ENCODE measurements around the gene DDRGK1.
A peak's percentile ranks its signal among the peaks of the same experiment; 100 is the strongest.

Gene DDRGK1

DNA sequence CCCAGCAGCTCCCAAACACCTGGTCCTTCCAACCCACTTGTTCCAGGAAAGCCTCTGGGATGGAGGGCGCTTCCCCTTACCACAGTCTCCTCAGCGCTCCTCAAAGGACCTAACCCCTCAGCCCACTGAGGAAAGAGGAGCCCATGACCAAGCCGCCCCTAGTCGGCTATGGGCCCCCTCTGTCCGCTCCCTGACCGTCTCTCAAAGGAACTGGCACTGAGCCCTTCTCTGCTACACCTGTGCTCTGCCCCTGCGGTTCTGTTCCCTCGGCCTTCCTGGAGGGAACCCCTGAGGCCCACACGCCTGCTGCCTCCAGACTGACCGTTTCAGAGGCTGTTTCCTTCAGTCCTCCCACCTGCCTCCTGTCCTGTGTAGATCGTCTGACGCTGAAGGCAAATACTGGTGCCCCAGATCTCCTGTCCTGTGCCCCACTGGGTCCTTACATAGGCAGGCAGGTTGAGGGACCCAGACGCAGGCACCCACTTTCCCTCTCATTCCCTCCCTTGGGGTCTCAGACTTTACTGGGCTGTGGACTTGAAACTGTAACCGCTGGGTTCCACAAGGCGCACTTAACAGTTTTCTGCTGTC, 36.4 kb upstream of the DDRGK1 start:
- no peak overlapping the region for H3K4me3 ChIP-seq (ENCODE audit: low read depth, low read length)
- no peak for DNase-seq (ENCODE audit: low read depth)
- TF ChIP-seq, protein P1, sequence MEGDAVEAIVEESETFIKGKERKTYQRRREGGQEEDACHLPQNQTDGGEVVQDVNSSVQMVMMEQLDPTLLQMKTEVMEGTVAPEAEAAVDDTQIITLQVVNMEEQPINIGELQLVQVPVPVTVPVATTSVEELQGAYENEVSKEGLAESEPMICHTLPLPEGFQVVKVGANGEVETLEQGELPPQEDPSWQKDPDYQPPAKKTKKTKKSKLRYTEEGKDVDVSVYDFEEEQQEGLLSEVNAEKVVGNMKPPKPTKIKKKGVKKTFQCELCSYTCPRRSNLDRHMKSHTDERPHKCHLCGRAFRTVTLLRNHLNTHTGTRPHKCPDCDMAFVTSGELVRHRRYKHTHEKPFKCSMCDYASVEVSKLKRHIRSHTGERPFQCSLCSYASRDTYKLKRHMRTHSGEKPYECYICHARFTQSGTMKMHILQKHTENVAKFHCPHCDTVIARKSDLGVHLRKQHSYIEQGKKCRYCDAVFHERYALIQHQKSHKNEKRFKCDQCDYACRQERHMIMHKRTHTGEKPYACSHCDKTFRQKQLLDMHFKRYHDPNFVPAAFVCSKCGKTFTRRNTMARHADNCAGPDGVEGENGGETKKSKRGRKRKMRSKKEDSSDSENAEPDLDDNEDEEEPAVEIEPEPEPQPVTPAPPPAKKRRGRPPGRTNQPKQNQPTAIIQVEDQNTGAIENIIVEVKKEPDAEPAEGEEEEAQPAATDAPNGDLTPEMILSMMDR (IDR thresholded peaks at IDR 0.05; ENCODE audit: insufficient read depth, low read depth, low read length, missing control alignments) = no peak

DNA sequence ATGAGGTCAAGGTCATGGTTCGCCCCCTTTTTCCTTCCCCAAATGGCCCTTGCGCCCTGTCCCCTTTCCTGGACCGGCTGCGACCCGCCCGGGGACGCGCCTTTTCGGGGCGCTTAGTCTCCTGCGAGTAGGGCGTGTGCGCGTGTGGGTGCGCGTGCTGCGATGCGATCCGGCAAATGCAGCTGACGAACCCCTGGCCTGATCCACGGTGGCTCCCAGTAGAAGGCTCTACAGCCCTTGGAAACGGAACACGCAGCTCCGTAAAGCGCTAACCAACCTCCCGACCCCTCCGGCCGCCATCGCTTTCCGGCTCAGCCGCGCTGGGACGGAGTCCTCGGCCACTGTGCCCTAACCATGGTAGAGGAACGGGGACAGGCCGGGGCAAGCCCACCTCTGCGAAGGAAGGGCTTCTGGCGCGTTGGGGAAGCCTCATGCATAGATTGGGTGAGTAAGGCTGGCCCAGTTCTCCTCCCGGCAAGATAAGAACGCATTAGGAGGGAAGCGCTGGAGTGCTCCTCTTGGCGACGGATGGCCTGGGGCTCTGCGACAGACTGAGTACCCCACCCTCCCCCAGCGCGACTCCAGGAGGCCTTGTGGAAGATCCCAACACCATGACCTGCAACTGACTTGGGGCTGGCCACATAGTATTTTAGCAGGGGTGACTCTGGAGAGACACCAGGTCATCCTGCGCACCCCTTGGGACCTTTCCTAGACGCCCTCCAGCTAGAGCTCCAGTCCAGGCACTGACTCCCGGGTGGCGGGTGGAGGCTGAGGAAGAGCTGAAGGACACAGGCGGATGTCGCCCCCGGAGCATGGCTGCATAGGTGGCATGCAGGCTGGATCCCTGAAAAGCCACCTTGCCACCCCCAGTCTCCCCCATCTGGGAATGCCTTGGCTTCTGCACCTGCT, 35.6 kb upstream of the DDRGK1 start:
- DNase-seq (ENCODE audit: low read depth) = no peak
- TF ChIP-seq, protein P1 (IDR thresholded peaks at IDR 0.05; ENCODE audit: insufficient read depth, low read depth, low read length, missing control alignments) = no peak
- H3K4me3 ChIP-seq (ENCODE audit: low read depth, low read length) = peak overlapping the region; percentile 66

DNA sequence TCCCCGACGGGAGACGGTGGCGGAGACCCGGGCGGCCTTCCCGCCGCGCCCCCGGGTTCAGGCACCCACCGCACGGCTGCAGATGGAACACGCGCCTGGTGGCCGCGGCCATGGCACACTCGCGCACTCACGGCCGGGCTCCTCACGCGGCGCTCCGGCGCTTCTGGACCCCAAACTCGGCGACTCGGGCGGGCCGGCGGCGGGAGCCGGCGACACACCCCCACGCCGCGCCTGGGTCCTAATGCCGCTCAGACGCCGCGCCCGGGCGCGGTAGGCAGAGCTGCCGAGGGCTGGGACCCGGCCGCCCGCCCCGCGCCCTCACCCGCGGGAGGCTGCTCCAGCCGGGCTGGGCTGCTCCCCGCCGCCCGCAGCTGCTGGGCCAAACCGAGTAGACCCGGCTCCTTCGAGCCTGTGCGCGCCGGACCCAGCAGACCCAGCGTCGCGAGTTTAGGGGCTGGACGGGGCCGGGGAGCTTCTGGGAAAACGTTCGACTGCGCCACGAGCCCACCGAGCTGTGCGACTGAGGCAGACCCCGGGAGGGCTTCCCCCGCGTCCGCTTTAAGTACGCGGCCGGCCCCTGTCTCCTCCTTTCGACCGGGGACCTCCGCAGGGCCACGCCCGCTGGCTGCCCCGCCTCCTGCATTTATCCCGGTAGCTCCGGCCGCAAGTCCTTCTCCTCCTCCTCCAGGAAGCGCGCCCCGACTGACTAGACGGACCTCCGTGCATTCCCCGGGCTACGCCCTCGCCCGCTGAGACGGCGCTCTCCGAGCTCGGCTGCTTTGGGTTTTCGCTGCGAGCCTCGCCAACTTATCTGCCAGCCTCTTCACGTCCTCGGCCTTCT, 34.8 kb upstream of the DDRGK1 start, which contains the start of gene SLC4A11:
TSS of gene SLC4A11 (minus strand) at position 165 of the 841 bp plus-strand sequence. CDS start at position 112, 53 bp downstream.
- peak within 1 kb of the TSS; percentile 66 for H3K4me3 ChIP-seq (ENCODE audit: low read depth, low read length)
- peak; percentile 63 for DNase-seq (ENCODE audit: low read depth)

DNA sequence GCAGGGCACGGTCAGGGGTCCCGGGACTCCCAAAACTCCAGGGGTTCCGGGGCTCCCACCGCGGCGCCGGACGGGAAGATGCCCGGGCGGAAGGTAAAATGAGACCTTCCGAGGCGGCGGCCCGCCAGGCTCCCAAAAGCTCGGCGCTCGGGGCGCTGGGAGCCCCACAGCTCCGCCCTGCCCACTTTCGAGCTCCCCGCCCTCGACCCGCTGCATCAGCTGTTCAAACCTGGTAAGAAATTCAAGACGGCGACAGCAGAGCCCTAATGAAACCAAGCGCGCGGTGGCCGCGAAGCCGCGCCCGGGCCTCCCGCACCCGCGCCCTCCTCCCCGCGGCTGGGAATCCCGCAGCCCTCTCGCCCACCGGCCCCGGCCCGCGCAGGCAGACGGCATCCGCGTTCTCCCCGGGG, 34.1 kb upstream of the DDRGK1 start:
- DNase-seq (ENCODE audit: low read depth) = peak; percentile 70
- H3K4me3 ChIP-seq (ENCODE audit: low read depth, low read length) = peak overlapping the region; percentile 66
- TF ChIP-seq, protein P1 (IDR thresholded peaks at IDR 0.05; ENCODE audit: insufficient read depth, low read depth, low read length, missing control alignments) = no peak

More for the DNA sequence above, 34.8 kb upstream of the DDRGK1 start, which contains the start of gene SLC4A11:
- TF ChIP-seq, protein P1 (IDR thresholded peaks at IDR 0.05; ENCODE audit: insufficient read depth, low read depth, low read length, missing control alignments) = no peak

DNA sequence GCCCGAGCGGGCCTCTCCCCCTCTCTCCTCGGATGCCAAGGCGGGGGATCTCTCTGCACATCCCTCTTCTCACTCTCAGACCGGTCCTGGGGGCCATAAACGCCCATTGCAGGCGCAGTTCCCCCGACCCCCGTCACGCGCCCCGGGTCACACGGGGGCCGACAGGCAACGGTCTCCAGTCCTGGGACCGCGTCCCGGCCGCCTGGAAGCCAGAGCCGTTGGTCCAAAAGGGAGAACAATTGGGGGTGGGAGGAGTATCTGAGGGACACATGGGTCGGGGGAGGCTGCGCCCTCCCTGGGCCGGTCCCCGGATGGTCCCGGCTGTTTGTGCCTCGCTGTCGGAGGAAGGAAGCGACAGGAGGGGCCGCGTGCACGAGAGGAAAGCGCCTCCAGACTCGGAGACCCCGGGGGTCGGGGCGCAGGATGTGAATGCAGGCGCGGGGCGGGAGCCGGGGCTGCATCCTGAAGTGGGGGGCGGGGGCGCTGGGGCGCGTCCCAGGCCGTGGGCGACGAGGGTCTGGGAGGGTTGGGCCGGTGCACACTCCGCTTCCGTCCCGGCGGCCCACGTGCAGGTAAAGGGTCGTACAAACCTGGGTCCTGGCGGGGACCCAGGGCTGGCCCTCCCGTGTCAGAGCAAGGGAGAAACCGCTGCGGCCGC, 33.6 kb upstream of the DDRGK1 start:
- DNase-seq (ENCODE audit: low read depth) = no peak
- H3K4me3 ChIP-seq (ENCODE audit: low read depth, low read length) = peak overlapping the region; percentile 66
- TF ChIP-seq, protein P1 (IDR thresholded peaks at IDR 0.05; ENCODE audit: insufficient read depth, low read depth, low read length, missing control alignments) = no peak

Measured in GM12865 (cell line).